ENCODE data around the gene COPB2. TPM values are rescaled to one million over a fixed set of nuclear protein-coding genes. Genes with fewer than 3 reads are reported as not detected.

The COPB2 gene
- total and polyA plus RNA-seq, 2 donors (not counting 3 experiments of a cell fraction or from before 2014, with no cell fraction given) = 72.1 to 146 TPM

- Histone ChIP-seq H3K4me1 (ENCODE audit: control insufficient read depth, extremely low read depth, insufficient read depth, low read length) (no peaks in the 10 kb centered on the region), H3K4me3 (replicated peaks in 1 of 3; ENCODE audit: insufficient read depth in 1 of 3, low read depth in 1 of 3, low read length in 3 of 3) (no peak overlapping the region), H3K9me1 (replicated peaks; ENCODE audit: control insufficient read depth, extremely low read depth, insufficient read depth, low read length) (no peaks in the 10 kb centered on the region), H3K27me3 (ENCODE audit: control insufficient read depth in 2 of 2, insufficient read depth in 2 of 2, low read length in 2 of 2) (no peaks in the 10 kb centered on the region), H3K9ac (replicated peaks; ENCODE audit: extremely low read depth, insufficient read depth, low read length) (no peak overlapping the region), H3K36me3 (ENCODE audit: control insufficient read depth in 2 of 2, extremely low read depth in 1 of 2, insufficient read depth in 2 of 2, low read length in 2 of 2) (no peaks in the 10 kb centered on the region), H3K79me2 (ENCODE audit: control insufficient read depth, insufficient read depth, low read length) (no peaks in the 10 kb centered on the region), H3K4me2 (ENCODE audit: insufficient read depth, low read length) (no peak overlapping the region), H2AFZ (ENCODE audit: low read depth, low read length) (no peak overlapping the region), H4K20me1 (replicated peaks; ENCODE audit: control insufficient read depth, extremely low read depth, insufficient read depth, low read length) (no peaks in the 10 kb centered on the region), H3K9me3 (replicated peaks; ENCODE audit: control insufficient read depth, insufficient read depth, low read length) (no peaks in the 10 kb centered on the region), H3K27ac (ENCODE audit: insufficient read depth, low read depth, low read length) (no peak overlapping the region)
- TF ChIP-seq POLR2AphosphoS5 (IDR thresholded peaks at IDR 0.05; ENCODE audit: insufficient read depth, low read depth, low read length) (no peak), POLR2A (IDR thresholded peaks at IDR 0.05; ENCODE audit: low read depth, low read length) (no peak), MAX (IDR thresholded peaks at IDR 0.05; ENCODE audit: insufficient read depth, insufficient read length) (no peak), FOS (IDR thresholded peaks at IDR 0.05; ENCODE audit: borderline replicate concordance, insufficient read depth, low read length) (no peak), CTCF (IDR thresholded peaks at IDR 0.05; ENCODE audit: extremely low read depth in 1 of 2, insufficient read depth in 1 of 2, low read depth in 1 of 2, low read length in 2 of 2) (no peak), JUN (IDR thresholded peaks at IDR 0.05; ENCODE audit: borderline replicate concordance, insufficient read depth, insufficient read length, low read depth) (no peak), GATA2 (IDR thresholded peaks at IDR 0.05; ENCODE audit: insufficient read depth, insufficient read length, low read depth, low read length) (no peak), MYC (IDR thresholded peaks at IDR 0.05; ENCODE audit: low read depth, low read length) (no peak), EZH2 (IDR thresholded peaks at IDR 0.05; ENCODE audit: borderline replicate concordance, low read depth, low read length, severe bottlenecking) (no peak)
- intact Hi-C loops (cut with micrococcal nuclease) (no loop called here), dilution Hi-C loops (cut with MboI; ENCODE audit: extremely low pct_ligation_motif_present, low sequenced_read_pairs) (no loop called here)
- no TSS peak for BruUV-seq (replicated peaks)
- DNase-seq (ENCODE audit: low read depth, low spot score) (no peak), FAIRE-seq (no peak)
- ChIA-PET CTCF (interaction anchor here (2.4 kb wide), 1 partner anchor 9 kb away, joined by 6 read pairs; no protein-coding TSS in a partner anchor), POLR2A (no interaction called here)
Observed at GRCh38 chr3:139434228-139434627, 44.8 kb upstream of the COPB2 start.
